HG03565 (cell line): ENCODE data around the gene AGMO.

ENCODE experiments used
- ATAC-seq: cut with Tn5 transposase; IDR thresholded peaks from one replicate; pipeline ENCODE4 v1.9.1; 2021; ENCODE audit warnings: mild to moderate bottlenecking, moderate library complexity; ENCODE audit not compliant: unreplicated experiment

The AGMO gene

GRCh38 chr7:15252181-15252580 lies 309.6 kb downstream of the AGMO start:
- no peak for ATAC-seq

- ATAC-seq = no peak
These were observed 313.3 kb downstream of the AGMO start for GRCh38 chr7:15248514-15248913.

- no peak for ATAC-seq
These were observed 316.0 kb downstream of the AGMO start for GRCh38 chr7:15245831-15246230.

- ATAC-seq = no peak
These were observed 322.0 kb downstream of the AGMO start for GRCh38 chr7:15239801-15240200.

GRCh38 chr7:15236952-15237351 lies 324.9 kb downstream of the AGMO start:
- ATAC-seq = no peak

GRCh38 chr7:15234431-15234830 lies 327.4 kb downstream of the AGMO start:
- ATAC-seq = no peak

- ATAC-seq = no peak
These were observed 333.0 kb downstream of the AGMO start for GRCh38 chr7:15228831-15229230.

- no peak for ATAC-seq
These were observed 335.8 kb downstream of the AGMO start for GRCh38 chr7:15225981-15226380.

GRCh38 chr7:15219758-15220157 lies 342.1 kb downstream of the AGMO start:
- no peak for ATAC-seq

GRCh38 chr7:15218261-15218660 lies 343.6 kb downstream of the AGMO start:
- ATAC-seq = no peak

GRCh38 chr7:15215616-15216015 lies 346.2 kb downstream of the AGMO start:
- no peak for ATAC-seq

- ATAC-seq = no peak
These were observed 346.8 kb downstream of the AGMO start for GRCh38 chr7:15214976-15215375.

GRCh38 chr7:15213093-15213492 lies 348.7 kb downstream of the AGMO start:
- no peak for ATAC-seq

GRCh38 chr7:15209429-15209828 lies 352.4 kb downstream of the AGMO start:
- no peak for ATAC-seq

- ATAC-seq = no peak
These were observed 357.4 kb downstream of the AGMO start for GRCh38 chr7:15204421-15204820.

GRCh38 chr7:15199482-15199881 lies 362.3 kb downstream of the AGMO start:
- ATAC-seq = no peak

- no peak for ATAC-seq
These were observed 364.5 kb downstream of the AGMO start for GRCh38 chr7:15197042-15197977.

GRCh38 chr7:15178065-15178464 lies 383.8 kb downstream of the AGMO start:
- no peak for ATAC-seq

GRCh38 chr7:15176089-15176488 lies 385.7 kb downstream of the AGMO start:
- no peak for ATAC-seq

GRCh38 chr7:15175152-15175551 lies 386.7 kb downstream of the AGMO start:
- ATAC-seq = no peak

GRCh38 chr7:15174485-15174884 lies 387.3 kb downstream of the AGMO start:
- ATAC-seq = no peak

GRCh38 chr7:15168489-15168888 lies 393.3 kb downstream of the AGMO start:
- ATAC-seq = no peak

GRCh38 chr7:15167912-15168311 lies 393.9 kb downstream of the AGMO start:
- ATAC-seq = no peak
